T-helper 2 cell (primary cell): Measurements from ENCODE around the gene KNOP1.

Experiments used
- DNase-seq, 5 experiments: peaks; one replicate each; pipeline versions ENCODE4 v3.0.0 to v3.0.0-alpha.2; 2012 to 2022
- total RNA-seq, 2 donors: gene quantifications; one replicate each; lab custom pipeline; 2026; lab: John Stamatoyannopoulos, UW

KNOP1 gene
- total RNA-seq: 11.2 to 19.4 reads per million in 2 donors

DNA sequence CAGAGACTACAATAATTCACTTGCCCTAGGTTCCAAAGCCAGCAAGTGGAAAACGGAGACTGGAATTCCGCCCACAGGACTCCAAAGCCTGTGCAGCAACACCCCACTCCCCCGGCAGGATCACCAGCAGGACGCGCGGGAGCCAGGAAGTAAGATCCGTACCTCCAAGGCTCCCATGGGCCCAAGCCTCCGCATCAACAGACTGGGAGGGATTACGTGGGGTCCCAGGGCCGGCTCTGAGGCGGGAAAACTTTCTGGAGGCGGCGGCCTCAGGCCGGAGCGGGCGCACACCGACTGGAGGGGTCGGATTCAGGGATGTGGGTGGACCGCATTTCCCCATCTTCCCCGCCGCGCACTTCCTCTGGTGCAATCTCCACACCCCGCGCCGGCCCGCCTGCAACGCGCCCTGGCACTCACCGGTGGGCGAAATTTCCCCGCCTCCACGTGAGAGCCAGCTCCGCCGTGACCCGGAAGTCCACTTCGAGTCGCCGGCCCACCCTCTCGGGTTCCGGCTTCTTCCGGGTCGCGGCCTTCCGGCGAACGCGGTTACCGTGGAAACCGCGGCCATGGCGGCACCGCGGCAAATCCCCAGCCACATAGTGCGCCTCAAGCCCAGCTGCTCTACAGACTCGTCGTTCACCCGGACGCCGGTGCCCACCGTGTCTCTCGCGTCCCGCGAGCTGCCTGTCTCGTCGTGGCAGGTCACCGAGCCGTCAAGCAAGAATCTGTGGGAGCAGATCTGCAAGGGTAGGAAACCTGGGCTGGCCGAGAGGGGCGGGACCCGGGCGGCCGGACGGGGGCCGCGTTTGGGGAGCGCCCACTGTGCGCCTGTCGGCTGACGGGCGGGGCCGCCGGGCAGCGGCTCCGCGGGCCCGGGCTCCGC lies at the start of gene KNOP1, which contains the start of gene IQCK:
Gene KNOP1 (minus strand): TSS at position 487 of the 883 bp plus-strand sequence. CDS start 3,192 bp downstream, outside the sequence.
Gene IQCK (plus strand): TSS at position 531 of the 883 bp plus-strand sequence. CDS start 36 bp downstream, at position 567.
- DNase-seq: peak; percentile 78 to 93 (median 86)

DNA sequence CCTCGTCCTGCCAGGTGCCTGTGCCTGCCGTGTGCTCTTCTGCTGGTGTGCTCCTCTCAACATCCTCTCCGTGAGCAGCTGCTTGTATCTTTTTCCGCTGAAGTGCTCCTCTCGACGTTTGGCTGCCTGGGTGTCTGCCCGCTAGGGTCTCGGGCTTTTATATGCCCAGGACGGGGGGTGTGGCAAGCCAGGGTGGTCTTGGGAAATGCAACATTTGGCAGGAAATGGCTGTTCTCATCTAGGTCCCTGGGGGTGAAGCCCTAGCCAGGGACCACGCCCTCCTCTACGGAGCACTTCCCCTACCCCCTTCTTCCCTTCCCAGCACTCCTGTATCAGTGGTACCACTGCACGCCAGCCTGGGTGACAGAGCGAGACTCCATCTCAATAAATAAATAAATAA lies 49.5 kb upstream of the KNOP1 start:
- no peak for DNase-seq

DNA sequence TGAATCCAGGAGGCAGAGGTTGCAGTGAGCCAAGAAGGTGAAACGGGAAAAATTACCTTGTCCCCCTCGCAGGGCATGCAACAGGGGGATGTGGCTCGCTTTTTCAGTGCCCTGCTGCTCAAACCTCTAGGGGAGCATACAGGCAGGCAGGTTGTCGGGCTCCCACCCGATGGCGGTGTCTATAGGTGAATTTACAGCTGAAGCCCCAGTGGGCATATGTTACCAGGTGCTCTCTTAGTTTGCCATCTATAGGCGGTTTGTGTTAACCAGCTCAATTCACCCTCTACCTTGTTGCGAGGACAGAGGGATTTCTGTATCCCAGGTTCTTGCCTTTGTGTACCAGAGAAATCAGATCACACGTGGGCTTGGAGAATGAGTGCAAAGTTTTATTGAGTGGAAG lies 49.0 kb upstream of the KNOP1 start:
- no peak for DNase-seq

- no peak for DNase-seq
Measured at GRCh38 chr16:19766554-19766884, 48.5 kb upstream of the KNOP1 start.

DNA sequence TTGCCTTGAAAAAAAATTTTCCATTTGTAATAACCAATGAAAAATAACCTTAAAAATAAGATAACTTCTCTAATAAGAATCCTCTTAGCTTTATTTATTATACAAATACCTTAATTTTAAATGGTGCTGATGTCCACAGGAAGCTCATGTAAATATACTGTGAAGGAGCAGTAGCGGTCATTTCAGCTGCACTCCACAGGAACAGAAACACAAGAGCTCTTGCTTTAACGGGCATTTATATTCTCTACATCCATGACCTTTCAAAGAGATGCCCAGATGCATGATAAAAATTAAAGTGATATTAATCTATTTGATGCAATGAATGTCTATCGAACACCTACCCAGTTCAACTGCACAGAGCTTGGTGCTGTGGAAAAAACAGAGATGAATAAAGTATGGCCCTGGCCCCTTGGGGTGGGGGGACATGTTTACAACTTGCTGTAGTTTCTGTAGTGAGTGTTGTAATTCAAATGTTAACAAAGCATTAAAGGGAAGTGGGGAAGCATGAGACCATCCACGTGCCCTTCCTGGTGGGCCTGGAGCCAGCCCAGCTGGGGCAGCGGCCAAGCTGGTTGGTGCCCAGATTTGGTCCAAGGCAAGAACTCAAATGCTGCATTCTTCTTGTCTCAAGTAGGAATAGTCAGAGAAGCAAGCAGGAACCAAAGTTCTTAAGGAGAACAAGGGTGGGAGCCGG lies 48.0 kb upstream of the KNOP1 start:
- DNase-seq: no peak

GRCh38 chr16:19760356-19761060 lies 42.5 kb upstream of the KNOP1 start:
- no peak for DNase-seq

DNA sequence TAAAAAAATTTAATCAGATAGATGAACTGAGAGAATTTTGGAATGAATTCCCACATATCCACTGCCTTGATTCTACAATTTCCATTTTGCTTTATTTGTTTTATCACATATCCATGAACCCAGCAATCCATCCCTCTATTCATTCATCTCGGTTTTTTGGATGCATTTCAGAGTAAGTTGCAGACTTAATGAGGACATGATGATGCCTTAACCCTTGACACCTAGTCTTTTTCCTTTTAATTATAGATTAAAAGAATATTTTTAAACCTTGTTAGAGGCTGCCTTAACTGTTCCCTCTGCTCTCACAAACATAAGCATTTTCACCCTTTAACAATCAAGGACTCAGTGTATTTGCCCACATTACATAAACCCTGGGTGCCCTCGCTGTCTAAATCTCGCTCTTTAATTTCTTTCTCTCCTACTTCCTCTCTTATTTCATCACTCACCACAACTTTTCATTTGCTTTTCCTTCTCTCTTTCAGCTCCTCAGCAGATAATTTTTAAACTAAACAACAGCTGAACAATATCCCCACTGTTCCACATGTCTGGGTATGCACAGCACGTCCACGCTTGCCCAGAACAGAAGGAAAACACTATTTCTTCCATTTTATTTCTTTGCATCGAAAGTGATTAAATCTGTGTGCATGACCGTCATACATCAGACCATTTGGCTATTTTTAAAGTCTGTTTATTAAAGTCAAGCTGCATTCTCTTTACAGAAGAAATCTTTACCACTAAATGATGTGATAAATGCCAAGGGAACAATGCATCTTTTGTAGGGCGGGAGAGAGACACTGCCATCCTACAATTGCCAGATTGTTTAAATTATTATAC lies 40.0 kb upstream of the KNOP1 start:
- no peak for DNase-seq

DNA sequence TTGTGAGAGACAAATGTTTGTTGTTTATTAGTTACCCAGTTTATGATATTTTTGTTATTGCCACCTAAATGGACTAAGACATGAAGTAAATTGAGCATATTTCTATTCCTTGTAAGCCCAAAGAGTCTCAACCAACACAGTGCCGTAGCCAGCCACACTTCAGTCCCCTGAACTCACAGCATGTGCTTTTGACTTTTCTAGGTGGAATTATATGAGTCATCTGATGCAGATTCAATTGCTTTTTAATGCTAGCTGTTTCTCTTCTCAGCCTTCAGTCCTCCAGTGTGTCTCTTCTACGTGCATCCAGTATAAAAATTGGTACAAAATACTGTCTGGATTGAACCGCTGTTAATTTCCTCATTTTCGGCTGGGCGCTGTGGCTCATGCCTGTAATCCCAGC lies 39.0 kb upstream of the KNOP1 start:
- no peak for DNase-seq

GRCh38 chr16:19755268-19755667 lies 37.2 kb upstream of the KNOP1 start:
- no peak for DNase-seq

DNA sequence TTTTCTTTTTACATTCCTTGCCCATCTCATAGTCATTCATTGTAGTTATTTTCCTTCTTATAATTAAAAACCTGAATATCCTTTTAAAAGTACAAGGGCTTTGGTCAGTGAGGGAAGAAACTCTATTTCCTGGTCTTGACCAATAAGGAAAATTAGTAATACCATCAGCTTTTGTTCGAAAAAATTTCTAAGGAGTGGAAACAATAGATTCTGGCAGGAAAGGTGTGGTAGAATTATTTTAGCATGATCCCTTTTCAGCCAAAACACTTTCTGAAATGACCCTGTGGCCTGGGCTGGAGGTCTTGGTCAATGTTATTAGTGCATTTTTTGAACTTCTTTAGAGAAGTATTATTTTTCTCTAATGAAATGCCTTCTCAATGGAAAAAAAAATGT lies 36.6 kb upstream of the KNOP1 start:
- DNase-seq: no peak

GRCh38 chr16:19753815-19754643 lies 36.0 kb upstream of the KNOP1 start:
- DNase-seq: no peak

DNA sequence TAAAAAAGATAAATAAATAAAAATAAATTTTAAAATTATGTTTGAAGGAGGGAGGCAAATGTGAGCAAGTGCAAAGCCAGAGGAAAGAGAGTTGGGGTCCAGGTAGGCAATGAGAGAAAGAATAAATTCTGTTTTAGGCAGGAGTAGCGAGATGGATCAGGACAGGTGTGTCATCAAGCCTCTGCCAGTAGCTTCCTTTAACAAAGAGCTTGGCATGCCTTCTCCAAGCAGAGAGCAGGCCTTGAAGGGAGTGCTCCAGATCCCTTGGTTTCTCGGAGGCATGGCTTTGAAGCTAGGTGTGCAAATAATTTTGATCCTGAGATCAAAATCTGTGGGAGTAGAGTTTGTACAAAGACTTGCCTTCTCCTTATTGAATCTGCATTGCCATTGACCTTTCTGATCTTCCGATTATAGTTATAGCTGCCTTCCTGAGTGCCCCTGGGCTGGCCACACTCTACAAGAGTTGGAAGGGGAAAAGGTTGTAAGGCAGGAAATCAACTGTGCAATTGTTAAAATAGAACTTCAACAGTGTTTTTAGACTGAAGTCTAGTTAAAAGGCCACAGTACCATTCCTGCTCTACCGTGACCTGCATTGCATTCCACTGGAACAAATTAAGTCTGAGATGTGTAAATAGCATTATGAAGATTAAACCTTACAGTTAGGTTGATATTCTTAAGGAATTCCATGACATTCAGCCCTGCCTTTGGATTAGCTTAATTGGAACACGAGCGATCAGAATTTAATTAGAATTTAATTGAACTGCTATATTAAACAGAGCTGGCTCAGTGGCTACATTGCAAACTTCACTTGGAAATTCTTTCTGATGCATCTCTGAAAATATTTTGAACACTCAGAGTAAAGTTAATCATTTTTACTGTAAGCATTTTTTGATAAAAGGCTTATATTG lies 33.7 kb upstream of the KNOP1 start:
- DNase-seq: no peak

DNA sequence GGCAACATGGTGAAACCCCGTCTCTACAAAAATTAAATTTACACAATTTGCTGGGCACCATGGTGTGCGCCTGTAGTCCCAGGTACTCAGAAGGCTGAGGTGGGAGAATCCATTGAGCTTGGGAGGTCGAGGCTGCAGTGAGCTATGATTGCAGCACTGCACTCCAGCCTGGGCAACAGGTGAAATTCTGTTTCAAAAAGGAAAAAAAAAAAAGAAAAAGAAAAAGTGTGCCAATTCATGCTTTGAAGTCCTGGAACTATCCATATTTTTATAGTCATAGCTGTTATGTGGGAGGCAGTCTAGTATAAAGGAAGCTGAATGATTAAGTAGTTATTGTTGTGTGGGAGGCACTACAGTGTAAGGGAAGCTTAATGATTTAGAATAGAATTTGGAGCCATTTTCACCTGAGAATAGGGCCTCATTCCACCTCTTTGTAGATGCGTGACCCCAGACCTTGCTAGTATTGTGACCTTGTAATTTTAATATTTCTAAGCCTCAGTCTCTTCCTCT lies 31.6 kb upstream of the KNOP1 start:
- DNase-seq: no peak

DNA sequence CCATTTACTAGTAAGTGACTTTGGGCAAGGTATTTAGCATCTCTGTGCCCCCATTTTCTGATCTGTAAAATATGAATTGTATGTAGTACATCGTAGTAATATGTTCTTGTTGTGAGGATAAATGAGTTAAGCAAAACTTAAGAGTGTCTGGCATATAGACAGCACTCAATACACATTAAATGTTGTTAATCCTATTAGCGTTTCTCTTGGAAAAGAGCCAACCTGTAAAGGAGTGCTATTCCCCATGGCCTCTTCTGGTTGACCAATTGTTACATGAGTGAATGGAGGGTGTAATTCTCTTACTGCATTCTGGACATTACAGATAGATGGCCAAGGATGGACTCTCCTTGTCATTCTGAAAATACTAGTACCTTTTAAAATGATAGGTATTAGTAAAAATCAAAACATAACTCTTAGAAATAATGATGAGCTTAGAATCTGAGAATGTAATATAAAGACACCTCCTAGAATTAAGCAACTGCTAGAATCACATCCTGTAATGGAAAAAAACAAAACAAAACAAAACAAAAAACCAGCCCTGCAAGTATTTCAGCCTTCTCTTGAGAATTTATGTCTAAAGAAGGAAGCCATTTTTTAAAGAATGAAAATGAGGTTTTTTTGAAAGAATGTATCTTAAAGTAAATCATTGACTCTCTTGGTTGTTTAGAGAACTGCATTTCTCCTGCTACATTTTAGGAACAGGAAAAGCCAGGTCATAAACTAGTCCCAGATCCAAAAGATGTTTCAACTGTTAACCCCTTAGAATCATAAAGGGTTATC lies 30.6 kb upstream of the KNOP1 start:
- no peak for DNase-seq

DNA sequence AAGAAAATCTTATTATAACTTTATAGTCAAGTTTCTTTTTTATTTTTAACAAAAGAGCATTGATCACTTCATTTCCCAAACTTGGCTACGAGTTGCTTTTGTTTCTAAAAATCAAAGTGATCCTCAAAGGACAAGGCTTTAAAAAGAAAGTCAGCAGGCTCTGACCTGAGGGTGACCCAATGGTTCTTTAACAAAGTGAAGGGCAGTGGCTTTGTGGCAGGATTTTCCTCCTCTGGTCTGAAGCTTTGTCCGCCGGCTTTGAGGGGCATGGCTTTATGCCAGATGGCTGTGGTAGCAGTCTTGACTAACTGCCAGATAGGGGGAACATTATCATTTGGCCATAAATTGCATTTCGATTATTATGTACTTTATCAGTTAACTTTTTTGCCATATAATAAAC lies 28.5 kb upstream of the KNOP1 start:
- DNase-seq: no peak

- no peak for DNase-seq
Measured at GRCh38 chr16:19745286-19746010, 27.4 kb upstream of the KNOP1 start.

DNA sequence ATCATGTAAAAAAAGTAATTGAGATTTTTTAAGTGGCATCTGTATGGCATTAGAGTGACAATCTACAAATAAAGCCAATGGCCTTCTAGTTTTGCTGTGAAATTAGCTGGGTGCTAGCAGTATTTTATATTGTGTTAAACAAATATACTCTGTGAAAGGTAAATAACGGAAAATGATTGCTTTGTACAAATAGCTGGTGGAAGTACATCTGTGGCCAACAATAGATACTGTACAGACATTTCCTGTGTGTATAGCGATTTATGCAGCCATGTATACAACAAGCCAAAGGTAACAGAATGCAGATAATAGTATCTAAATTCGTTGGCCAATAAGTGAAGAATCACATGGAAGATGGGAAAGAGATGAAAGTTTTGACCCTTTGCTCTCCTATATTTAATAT lies 26.6 kb upstream of the KNOP1 start:
- no peak for DNase-seq

DNA sequence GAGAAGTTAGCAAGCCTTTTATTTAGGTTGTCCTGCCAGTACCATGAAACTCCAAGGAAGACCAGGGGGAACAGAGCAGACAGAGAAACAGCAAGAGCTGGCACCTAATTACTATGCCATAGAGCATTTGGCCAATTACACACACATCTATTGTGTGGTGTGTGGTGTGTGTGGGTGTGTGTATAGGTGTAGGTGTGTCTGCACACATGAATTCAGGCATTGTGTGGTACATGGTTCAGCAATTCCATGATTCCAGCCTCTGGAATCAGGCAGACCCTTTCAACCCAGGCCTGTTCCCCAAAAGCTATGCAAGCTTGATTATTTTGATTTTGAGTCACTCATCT lies 25.8 kb upstream of the KNOP1 start:
- DNase-seq: no peak

GRCh38 chr16:19741354-19741753 lies 23.3 kb upstream of the KNOP1 start:
- DNase-seq: no peak
